HS-5 (cell line): ENCODE results near the gene GPRIN3.
"Not testable (repeated sequence)": the region's sequence is repeated elsewhere in the genome, so short reads cannot be mapped to it uniquely, and the experiment has no call there.

Experiments
- DNase-seq: peaks from one replicate; pipeline ENCODE4 v3.0.0-alpha.2; 2012; ENCODE audit warnings: low read depth

The GPRIN3 gene

GRCh38 chr4:89254847-89255246, 52.8 kb downstream of the GPRIN3 start:
- no peak for DNase-seq

- DNase-seq, result not testable (repeated sequence)
Observed at GRCh38 chr4:89254347-89254746, 53.3 kb downstream of the GPRIN3 start.

- DNase-seq, result no peak
Observed at GRCh38 chr4:89253935-89254334, 53.7 kb downstream of the GPRIN3 start.

GRCh38 chr4:89253311-89253710, 54.3 kb downstream of the GPRIN3 start:
- DNase-seq, result no peak

- no peak for DNase-seq
Observed at GRCh38 chr4:89251396-89251795, 56.2 kb downstream of the GPRIN3 start.

GRCh38 chr4:89249716-89250361, 57.8 kb downstream of the GPRIN3 start:
- DNase-seq, result no peak

- DNase-seq, result no peak
Observed at GRCh38 chr4:89249313-89249712, 58.3 kb downstream of the GPRIN3 start.

- no peak for DNase-seq
Observed at GRCh38 chr4:89248879-89249281, 58.7 kb downstream of the GPRIN3 start.

- DNase-seq, result no peak
Observed at GRCh38 chr4:89247951-89248350, 59.6 kb downstream of the GPRIN3 start.

GRCh38 chr4:89245459-89245858, 62.1 kb downstream of the GPRIN3 start:
- no peak for DNase-seq

GRCh38 chr4:89243733-89244252, 63.8 kb downstream of the GPRIN3 start:
- DNase-seq, result no peak

- DNase-seq, result no peak
Observed at GRCh38 chr4:89242864-89243732, 64.5 kb downstream of the GPRIN3 start.

- DNase-seq, result no peak
Observed at GRCh38 chr4:89242216-89242615, 65.4 kb downstream of the GPRIN3 start.

GRCh38 chr4:89230271-89230670, 77.3 kb downstream of the GPRIN3 start:
- DNase-seq, result no peak

GRCh38 chr4:89226665-89227574, 80.7 kb downstream of the GPRIN3 start:
- DNase-seq, result peak; percentile 52

GRCh38 chr4:89222170-89222569, 85.4 kb downstream of the GPRIN3 start:
- DNase-seq, result peak; percentile 2

- DNase-seq, result no peak
Observed at GRCh38 chr4:89221167-89221867, 86.3 kb downstream of the GPRIN3 start.

- DNase-seq, result no peak
Observed at GRCh38 chr4:89218587-89218986, 89.0 kb downstream of the GPRIN3 start.

GRCh38 chr4:89217604-89218003, 90.0 kb downstream of the GPRIN3 start:
- DNase-seq, result no peak

- no peak for DNase-seq
Observed at GRCh38 chr4:89216866-89217265, 90.7 kb downstream of the GPRIN3 start.

GRCh38 chr4:89216422-89216821, 91.2 kb downstream of the GPRIN3 start:
- no peak for DNase-seq

- DNase-seq, result no peak
Observed at GRCh38 chr4:89215736-89216135, 91.9 kb downstream of the GPRIN3 start.
